ENCODE results near the gene GRM8.

The GRM8 gene

GRCh38 chr7:127230192-127230925 is 22.4 kb downstream of the GRM8 start:
- DNase-seq (ENCODE audit: low spot score) = no peak

GRCh38 chr7:127226685-127227374 is 25.9 kb downstream of the GRM8 start:
- DNase-seq (ENCODE audit: low spot score) = no peak

GRCh38 chr7:127221731-127222130 is 31.0 kb downstream of the GRM8 start:
- DNase-seq (ENCODE audit: low spot score) = no peak

GRCh38 chr7:127214956-127215718 is 37.6 kb downstream of the GRM8 start:
- DNase-seq (ENCODE audit: low spot score) = no peak

- no peak for DNase-seq (ENCODE audit: low spot score)
Observed at GRCh38 chr7:127209886-127210285, 42.9 kb downstream of the GRM8 start.

GRCh38 chr7:127208860-127209259 is 43.9 kb downstream of the GRM8 start:
- no peak for DNase-seq (ENCODE audit: low spot score)

- DNase-seq (ENCODE audit: low spot score) = no peak
Observed at GRCh38 chr7:127208351-127208750, 44.4 kb downstream of the GRM8 start.

- no peak for DNase-seq (ENCODE audit: low spot score)
Observed at GRCh38 chr7:127207806-127208205, 44.9 kb downstream of the GRM8 start.

GRCh38 chr7:127207230-127207629 is 45.5 kb downstream of the GRM8 start:
- no peak for DNase-seq (ENCODE audit: low spot score)

- no peak for DNase-seq (ENCODE audit: low spot score)
Observed at GRCh38 chr7:127194571-127194970, 58.2 kb downstream of the GRM8 start.

- DNase-seq (ENCODE audit: low spot score) = peak; percentile 60
Observed at GRCh38 chr7:127189886-127190285, 62.9 kb downstream of the GRM8 start.

- peak; percentile 58 for DNase-seq (ENCODE audit: low spot score)
Observed at GRCh38 chr7:127189074-127189473, 63.7 kb downstream of the GRM8 start.

GRCh38 chr7:127187740-127188139 is 65.0 kb downstream of the GRM8 start:
- DNase-seq (ENCODE audit: low spot score) = no peak

- no peak for DNase-seq (ENCODE audit: low spot score)
Observed at GRCh38 chr7:127186686-127187085, 66.1 kb downstream of the GRM8 start.

- DNase-seq (ENCODE audit: low spot score) = no peak
Observed at GRCh38 chr7:127177156-127177555, 75.6 kb downstream of the GRM8 start.

GRCh38 chr7:127162366-127162765 is 90.4 kb downstream of the GRM8 start:
- DNase-seq (ENCODE audit: low spot score) = no peak

GRCh38 chr7:127158659-127159058 is 94.1 kb downstream of the GRM8 start:
- no peak for DNase-seq (ENCODE audit: low spot score)

GRCh38 chr7:127154958-127155357 is 97.8 kb downstream of the GRM8 start:
- no peak for DNase-seq (ENCODE audit: low spot score)

- no peak for DNase-seq (ENCODE audit: low spot score)
Observed at GRCh38 chr7:127154101-127154500, 98.6 kb downstream of the GRM8 start.

- DNase-seq (ENCODE audit: low spot score) = no peak
Observed at GRCh38 chr7:127153315-127153714, 99.4 kb downstream of the GRM8 start.

- no peak for DNase-seq (ENCODE audit: low spot score)
Observed at GRCh38 chr7:127152423-127152822, 100.3 kb downstream of the GRM8 start.

GRCh38 chr7:127151379-127151778 is 101.4 kb downstream of the GRM8 start:
- DNase-seq (ENCODE audit: low spot score) = no peak

GRCh38 chr7:127150543-127150942 is 102.2 kb downstream of the GRM8 start:
- DNase-seq (ENCODE audit: low spot score) = no peak

Data from globus pallidus (tissue), 1 donor.